Type B pancreatic cell (in vitro differentiated cells): ENCODE results near the gene BANP. TPM values are rescaled to one million over a fixed set of nuclear protein-coding genes. Genes with fewer than 3 reads are reported as not detected.

Source experiments
- DNase-seq: peaks from one replicate; pipeline ENCODE4 v3.0.0; 2021; ENCODE audit warnings: mixed read lengths; ENCODE audit not compliant: unreplicated experiment; ENCODE audit errors: extremely low spot score
- H3K27ac Mint-ChIP-seq: 2 replicates; pipeline ENCODE4 v1.8.0; 2021; ENCODE audit warnings: mild to moderate bottlenecking, mixed read lengths
- H3K27me3 Mint-ChIP-seq: 2 replicates; pipeline ENCODE4 v1.8.0; 2021; ENCODE audit warnings: mixed read lengths
- H3K36me3 Mint-ChIP-seq: 2 replicates; pipeline ENCODE4 v1.8.0; 2021; ENCODE audit warnings: mixed read lengths
- H3K4me1 Mint-ChIP-seq: one replicate; pipeline ENCODE4 v1.8.0; 2021; ENCODE audit warnings: mixed read lengths; ENCODE audit not compliant: unreplicated experiment
- H3K4me3 Mint-ChIP-seq: 2 replicates; pipeline ENCODE4 v1.8.0; 2021; ENCODE audit warnings: mild to moderate bottlenecking, mixed read lengths
- H3K9me3 Mint-ChIP-seq: 2 replicates; pipeline ENCODE4 v1.8.0; 2021; ENCODE audit warnings: mixed read lengths
- CTCF ChIP-seq: fragments of 200-600 bp; sonication (generic); conservative IDR thresholded peaks from 2 replicates; pipeline ENCODE4 v1.5.0; 2021; ENCODE audit warnings: antibody characterized with exemption, mild to moderate bottlenecking
- total RNA-seq: library from RNA; stranded (reverse); gene quantifications from 2 replicates; pipeline ENCODE4 v1.2.1, GENCODE V29; 2021; ENCODE audit warnings: low replicate concordance

The BANP gene
- total RNA-seq, 1 donor from 2014 or later, result 36.9 TPM

- H3K27me3 Mint-ChIP-seq, result no peaks in the 10 kb centered on the region
- H3K4me3 Mint-ChIP-seq, result no peak overlapping the region
- peaks cover 24% of the 10 kb centered on the region for H3K36me3 Mint-ChIP-seq
- peaks cover 4% of the 10 kb centered on the region for H3K9me3 Mint-ChIP-seq
- no peak overlapping the region for H3K27ac Mint-ChIP-seq
- TF ChIP-seq CTCF, result no peak
- no peak for DNase-seq
- H3K4me1 Mint-ChIP-seq, result no peaks in the 10 kb centered on the region
These were observed 127.0 kb downstream of the BANP start for GRCh38 chr16:88078111-88078775.

- peaks cover 15% of the 10 kb centered on the region for H3K36me3 Mint-ChIP-seq
- H3K27me3 Mint-ChIP-seq, result peaks cover 3% of the 10 kb centered on the region
- H3K4me3 Mint-ChIP-seq, result no peak overlapping the region
- H3K27ac Mint-ChIP-seq, result no peak overlapping the region
- no peak for TF ChIP-seq CTCF
- DNase-seq, result no peak
- H3K4me1 Mint-ChIP-seq, result peaks cover 3% of the 10 kb centered on the region
- peaks cover 4% of the 10 kb centered on the region for H3K9me3 Mint-ChIP-seq
These were observed 132.3 kb downstream of the BANP start for GRCh38 chr16:88083582-88083981.

DNA sequence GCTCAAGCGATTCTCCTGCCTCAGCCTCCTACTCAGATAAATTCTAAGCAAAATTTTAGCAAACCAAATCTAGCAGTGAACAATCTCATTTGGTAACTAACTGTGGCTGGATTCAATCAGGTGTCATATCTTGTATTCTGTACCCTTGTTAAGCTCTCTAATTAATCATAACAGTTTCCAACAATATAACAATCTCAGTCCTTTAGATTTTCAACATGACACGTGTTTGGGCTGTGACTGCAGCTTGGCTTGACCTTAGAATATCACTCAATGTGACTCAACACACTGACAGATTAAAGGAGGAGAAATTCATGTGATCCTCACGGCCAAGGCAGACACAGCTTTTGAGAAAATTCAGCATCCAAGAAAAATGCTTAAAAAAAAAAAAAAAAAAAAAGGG is 133.6 kb downstream of the BANP start:
- peaks cover 3% of the 10 kb centered on the region for H3K27me3 Mint-ChIP-seq
- H3K36me3 Mint-ChIP-seq, result peaks cover 9% of the 10 kb centered on the region
- no peak for DNase-seq
- peaks cover 4% of the 10 kb centered on the region for H3K9me3 Mint-ChIP-seq
- peaks cover 3% of the 10 kb centered on the region for H3K4me1 Mint-ChIP-seq
- no peak for TF ChIP-seq CTCF
- no peak overlapping the region for H3K27ac Mint-ChIP-seq
- H3K4me3 Mint-ChIP-seq, result no peak overlapping the region

DNA sequence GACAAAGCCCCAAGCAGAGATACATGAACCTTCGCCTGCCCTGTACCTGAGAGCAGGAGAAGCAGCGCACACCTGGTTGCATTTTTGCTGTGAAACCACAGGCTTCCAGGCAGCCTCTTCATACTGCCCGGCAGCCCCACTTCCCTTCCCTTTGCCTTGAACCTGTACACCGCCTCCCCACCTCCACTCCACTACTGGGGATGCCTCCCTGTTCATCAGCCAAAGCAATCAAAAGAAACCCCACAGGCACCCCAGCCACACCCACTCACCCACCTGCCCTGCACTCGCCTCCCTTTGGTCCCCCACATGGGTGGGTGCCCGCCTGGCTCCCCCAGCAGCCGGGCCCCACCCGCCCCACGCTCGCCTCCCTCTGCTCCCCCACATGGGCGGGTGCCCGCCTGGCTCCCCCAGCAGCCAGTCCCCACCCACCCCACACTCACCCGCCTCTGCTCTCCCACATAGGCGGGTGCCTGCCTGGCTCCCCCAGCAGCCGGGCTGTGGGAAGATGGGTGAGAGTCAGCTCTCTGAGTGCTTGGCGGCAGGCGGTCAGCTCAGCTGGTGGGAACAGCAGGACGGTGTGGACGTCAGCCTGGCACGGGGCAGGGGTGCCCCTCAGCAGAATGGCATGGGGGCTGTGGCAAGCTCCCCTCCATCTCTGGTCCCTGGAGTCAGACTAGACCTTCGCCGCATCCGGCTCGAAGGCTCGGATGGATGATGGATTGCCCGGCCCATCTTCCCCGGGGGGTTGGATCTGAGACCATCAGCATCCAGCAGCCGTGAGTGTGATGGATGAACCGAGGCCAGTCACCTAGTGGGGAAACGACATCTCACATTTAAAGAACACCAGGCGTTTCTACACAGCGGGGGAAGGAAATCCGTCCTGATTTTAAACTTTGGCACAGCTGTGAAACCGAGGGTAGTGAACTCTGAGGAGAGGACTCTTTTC is 135.6 kb downstream of the BANP start:
- peaks cover 3% of the 10 kb centered on the region for H3K4me1 Mint-ChIP-seq
- no peaks in the 10 kb centered on the region for H3K9me3 Mint-ChIP-seq
- H3K36me3 Mint-ChIP-seq, result no peaks in the 10 kb centered on the region
- TF ChIP-seq CTCF, result no peak
- no peak overlapping the region for H3K27ac Mint-ChIP-seq
- DNase-seq, result no peak
- H3K27me3 Mint-ChIP-seq, result peaks cover 3% of the 10 kb centered on the region
- no peak overlapping the region for H3K4me3 Mint-ChIP-seq

DNA sequence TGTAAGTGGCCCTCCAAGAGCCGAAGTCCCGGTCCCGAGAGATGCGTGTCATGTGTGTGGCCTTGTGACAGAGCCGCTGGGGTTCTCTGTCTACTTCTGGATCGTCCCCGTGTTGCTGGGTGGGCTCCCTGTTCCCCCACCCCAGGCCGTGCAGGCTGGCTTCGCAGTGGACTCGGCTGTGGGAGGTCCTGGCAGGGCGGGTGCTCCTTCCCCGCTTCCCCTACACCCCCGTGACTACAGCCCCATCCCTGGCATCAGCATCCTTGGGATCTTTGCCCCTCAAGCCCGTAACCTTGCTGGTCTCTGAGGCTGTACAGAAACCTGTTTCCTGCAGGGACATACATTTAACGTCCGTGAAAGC is 136.3 kb downstream of the BANP start:
- Mint-ChIP-seq H3K9me3 (no peaks in the 10 kb centered on the region), H3K27me3 (peaks cover 3% of the 10 kb centered on the region), H3K27ac (no peak overlapping the region), H3K4me1 (peaks cover 3% of the 10 kb centered on the region), H3K36me3 (no peaks in the 10 kb centered on the region), H3K4me3 (no peak overlapping the region)
- no peak for DNase-seq
- TF ChIP-seq CTCF, result no peak
